Measurements from ENCODE around the gene GRIN3A. TPM values are rescaled to one million over a fixed set of nuclear protein-coding genes. Genes with fewer than 3 reads are reported as not detected.

The GRIN3A gene
- total RNA-seq, 1 experiment from 2014 or later: not detected

DNA sequence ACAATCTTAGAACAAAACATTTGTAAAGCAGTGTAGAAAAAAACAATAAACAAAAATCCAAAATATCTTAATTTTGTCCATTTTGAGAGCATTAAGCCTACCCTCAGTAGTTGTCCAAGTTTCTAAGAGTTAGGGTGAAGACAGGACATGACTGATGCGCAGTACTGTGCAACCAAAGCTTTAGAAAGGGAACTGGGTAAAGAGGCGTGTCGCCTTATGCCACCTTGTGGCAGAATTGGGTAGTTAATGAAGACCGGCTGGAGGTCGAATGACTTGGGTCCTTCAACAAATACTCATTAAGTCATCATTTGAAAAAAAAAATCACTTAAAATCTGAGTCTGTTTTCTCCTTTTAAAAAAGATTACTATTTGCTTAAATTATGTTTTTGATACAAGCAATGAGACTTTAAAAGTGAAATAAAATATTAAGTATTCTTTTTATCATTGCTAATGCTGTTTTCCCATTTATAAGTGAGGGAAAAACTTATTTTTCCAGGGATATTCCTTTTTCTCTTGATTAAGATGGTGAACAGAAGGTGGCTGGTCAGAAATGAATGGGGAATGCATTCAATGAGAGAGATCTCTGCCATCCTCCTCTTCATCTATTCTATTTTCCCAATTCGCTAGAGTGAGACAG, 208.3 kb downstream of the GRIN3A start:
- no peak overlapping the region for H3K14ac ChIP-seq (ENCODE audit: insufficient read depth, low read length)
- no peak overlapping the region for H2BK120ac ChIP-seq (ENCODE audit: low read depth, low read length, poor library complexity, severe bottlenecking)
- H2BK15ac ChIP-seq (ENCODE audit: low read depth, low read length): no peak overlapping the region
- TF ChIP-seq, protein P1, sequence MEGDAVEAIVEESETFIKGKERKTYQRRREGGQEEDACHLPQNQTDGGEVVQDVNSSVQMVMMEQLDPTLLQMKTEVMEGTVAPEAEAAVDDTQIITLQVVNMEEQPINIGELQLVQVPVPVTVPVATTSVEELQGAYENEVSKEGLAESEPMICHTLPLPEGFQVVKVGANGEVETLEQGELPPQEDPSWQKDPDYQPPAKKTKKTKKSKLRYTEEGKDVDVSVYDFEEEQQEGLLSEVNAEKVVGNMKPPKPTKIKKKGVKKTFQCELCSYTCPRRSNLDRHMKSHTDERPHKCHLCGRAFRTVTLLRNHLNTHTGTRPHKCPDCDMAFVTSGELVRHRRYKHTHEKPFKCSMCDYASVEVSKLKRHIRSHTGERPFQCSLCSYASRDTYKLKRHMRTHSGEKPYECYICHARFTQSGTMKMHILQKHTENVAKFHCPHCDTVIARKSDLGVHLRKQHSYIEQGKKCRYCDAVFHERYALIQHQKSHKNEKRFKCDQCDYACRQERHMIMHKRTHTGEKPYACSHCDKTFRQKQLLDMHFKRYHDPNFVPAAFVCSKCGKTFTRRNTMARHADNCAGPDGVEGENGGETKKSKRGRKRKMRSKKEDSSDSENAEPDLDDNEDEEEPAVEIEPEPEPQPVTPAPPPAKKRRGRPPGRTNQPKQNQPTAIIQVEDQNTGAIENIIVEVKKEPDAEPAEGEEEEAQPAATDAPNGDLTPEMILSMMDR (conservative IDR thresholded peaks at IDR 0.05): peak; percentile 89
- no peaks in the 10 kb centered on the region for H3K4me1 ChIP-seq (ENCODE audit: insufficient read depth, low read length)
- no peak overlapping the region for H3K27ac Mint-ChIP-seq
- peaks cover 8% of the 10 kb centered on the region for H3K23me2 ChIP-seq (ENCODE audit: insufficient read length, low read depth, low read length, poor library complexity, severe bottlenecking)
- no peak overlapping the region for H4K91ac ChIP-seq (ENCODE audit: insufficient read length, low read depth, low read length)
- no peak overlapping the region for H3K56ac ChIP-seq (ENCODE audit: insufficient read length, low read depth, low read length)
- H4K8ac ChIP-seq (replicated peaks; ENCODE audit: insufficient read length, low read depth, low read length): no peak overlapping the region
- H2BK12ac ChIP-seq (ENCODE audit: insufficient read length, low read depth, low read length): no peak overlapping the region
- no peak overlapping the region for H3K18ac ChIP-seq (ENCODE audit: insufficient read length, low read depth, low read length)
- H3K36me3 Mint-ChIP-seq (ENCODE audit: insufficient read depth in 1 of 3, low read depth in 3 of 3): no peaks in the 10 kb centered on the region; a peak in 1 of 7 replicates
- no peak overlapping the region for H3K4ac ChIP-seq (ENCODE audit: low read depth, low read length)
- H3K79me2 ChIP-seq (ENCODE audit: insufficient read depth, low read length): peaks cover 2% of the 10 kb centered on the region; the same call in 1 of the 2 replicates
- no peak overlapping the region for H2AK5ac ChIP-seq (ENCODE audit: insufficient read length, low read length)
- peak; percentile 81 for DNase-seq
- peaks cover 6 to 10% of the 10 kb centered on the region in 2 experiments; a peak in 2 of 4 replicates for H3K4me1 Mint-ChIP-seq
- H3K4me3 Mint-ChIP-seq: no peak overlapping the region
- H3K27ac ChIP-seq (ENCODE audit: insufficient read length, low read depth, low read length): no peak overlapping the region
- H3K79me1 ChIP-seq (ENCODE audit: insufficient read depth, low read depth, low read length, poor library complexity, severe bottlenecking): no peaks in the 10 kb centered on the region
- H3K4me2 ChIP-seq (ENCODE audit: insufficient read depth, insufficient read length, low read length): no peak overlapping the region
- no peak overlapping the region for H3K9ac ChIP-seq (ENCODE audit: extremely low read depth, insufficient read length, low read length)
- WGBS (ENCODE audit: extremely low coverage, insufficient read length, low lambda C conversion rate): no CpG with 5 or more reads among the region's 6 CpGs
- no peak overlapping the region for H2BK5ac ChIP-seq (ENCODE audit: insufficient read length, low read length)
- no peaks in the 10 kb centered on the region for H3K27me3 ChIP-seq (ENCODE audit: insufficient read depth, low read length)
- no peaks in the 10 kb centered on the region for H3K9me3 ChIP-seq (ENCODE audit: control insufficient read depth, low read depth, low read length)
- H3T11ph ChIP-seq (ENCODE audit: low read length): no peak overlapping the region
- H2AFZ ChIP-seq (ENCODE audit: low read length): no peak overlapping the region
- no peak overlapping the region for H4K5ac ChIP-seq (ENCODE audit: insufficient read length, low read depth, low read length)
- H2BK20ac ChIP-seq (ENCODE audit: low read depth, low read length, poor library complexity, severe bottlenecking): no peak overlapping the region
- no peak overlapping the region for H3K23ac ChIP-seq (ENCODE audit: insufficient read length, low read depth, low read length)
- no peaks in the 10 kb centered on the region for H3K27me3 Mint-ChIP-seq (ENCODE audit: low read depth)
- H4K20me1 ChIP-seq (ENCODE audit: control insufficient read depth, insufficient read depth, insufficient read length): no peaks in the 10 kb centered on the region
- H3K9me3 Mint-ChIP-seq: no peaks in the 10 kb centered on the region

Measured in H9 (cell line).